HG02678 (cell line): ENCODE measurements around the gene CSTPP1.
"Not testable (repeated sequence)": the region's sequence is repeated elsewhere in the genome, so short reads cannot be mapped to it uniquely, and the experiment has no call there.

Experiments used
- ATAC-seq: cut with Tn5 transposase; IDR thresholded peaks from one replicate; pipeline ENCODE4 v1.9.1; 2021; ENCODE audit warnings: mild to moderate bottlenecking, moderate library complexity; ENCODE audit not compliant: unreplicated experiment

CSTPP1 gene

DNA sequence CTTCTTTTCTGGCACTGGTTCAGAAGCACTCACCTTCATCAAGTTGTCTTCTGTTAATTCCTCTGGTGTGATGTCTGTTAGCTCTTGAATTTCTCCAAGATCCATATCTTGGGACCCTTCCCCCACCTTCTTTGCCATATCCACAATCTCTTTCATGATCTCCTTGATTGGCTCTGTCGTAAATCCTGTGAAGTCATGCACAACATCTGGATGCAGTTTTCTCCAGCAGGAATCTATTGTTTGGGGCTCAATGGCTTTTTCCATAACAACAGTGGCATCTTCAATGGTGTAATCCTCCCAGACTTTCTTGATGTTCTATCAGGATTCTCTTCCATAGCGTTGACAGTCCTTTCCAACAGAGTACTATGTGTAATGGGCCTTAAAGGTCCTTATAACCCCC, 96.9 kb downstream of the CSTPP1 start:
- ATAC-seq, result no peak

DNA sequence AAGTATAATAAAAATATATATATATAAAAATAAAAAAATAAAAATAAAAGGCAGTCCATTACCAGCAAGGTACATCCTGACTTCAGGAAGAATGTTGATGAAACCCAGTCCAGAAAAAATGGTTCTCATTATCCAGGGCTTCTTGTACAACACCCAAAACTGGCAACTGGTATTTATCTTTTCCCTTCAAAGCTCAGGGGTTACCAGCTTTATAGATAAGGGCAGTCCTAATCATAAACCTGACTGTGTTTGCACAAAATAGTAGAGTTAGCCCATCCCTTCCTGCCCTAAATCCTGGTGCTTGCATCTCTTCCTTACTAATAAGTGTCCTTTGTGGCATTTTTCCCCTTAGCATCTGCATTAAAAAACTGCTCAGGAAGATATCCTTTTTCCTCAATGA, 97.5 kb downstream of the CSTPP1 start:
- no peak for ATAC-seq

DNA sequence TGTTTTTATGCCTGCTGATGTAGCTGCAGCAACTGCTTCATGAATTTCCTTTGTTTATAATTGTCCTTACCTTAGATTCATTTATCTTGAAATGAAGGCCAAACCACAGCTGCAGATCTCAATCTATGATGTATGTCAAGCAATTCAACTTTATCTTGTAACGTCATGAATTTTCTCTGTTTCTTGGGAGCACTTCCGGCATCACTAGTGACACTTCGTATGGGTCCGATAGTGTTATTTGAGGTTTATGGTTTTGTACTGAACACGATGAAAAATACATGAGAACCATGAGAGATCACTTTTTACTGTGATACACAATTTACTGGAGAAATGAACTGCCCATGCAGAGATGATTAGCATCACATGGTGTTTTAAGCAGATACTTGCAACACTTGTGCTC, 98.5 kb downstream of the CSTPP1 start:
- no peak for ATAC-seq

DNA sequence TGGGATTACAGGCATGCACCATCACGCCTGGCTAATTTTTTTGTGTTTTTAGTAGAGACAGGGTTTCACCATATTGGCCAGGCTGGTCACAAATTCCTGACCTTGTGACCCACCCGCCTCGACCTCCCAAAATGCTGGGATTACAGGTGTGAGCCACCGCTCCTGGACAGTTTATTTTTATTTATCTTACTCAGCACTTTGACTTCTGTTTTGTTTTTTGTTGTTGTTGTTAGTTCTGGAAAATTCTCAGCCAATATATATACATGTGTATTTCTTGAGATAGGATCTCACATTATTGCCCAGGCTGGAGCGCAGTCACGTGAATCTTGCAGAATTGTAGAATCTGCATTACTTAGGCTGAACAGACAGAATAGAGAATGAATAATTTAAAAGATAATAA, 107.6 kb downstream of the CSTPP1 start:
- no peak for ATAC-seq

DNA sequence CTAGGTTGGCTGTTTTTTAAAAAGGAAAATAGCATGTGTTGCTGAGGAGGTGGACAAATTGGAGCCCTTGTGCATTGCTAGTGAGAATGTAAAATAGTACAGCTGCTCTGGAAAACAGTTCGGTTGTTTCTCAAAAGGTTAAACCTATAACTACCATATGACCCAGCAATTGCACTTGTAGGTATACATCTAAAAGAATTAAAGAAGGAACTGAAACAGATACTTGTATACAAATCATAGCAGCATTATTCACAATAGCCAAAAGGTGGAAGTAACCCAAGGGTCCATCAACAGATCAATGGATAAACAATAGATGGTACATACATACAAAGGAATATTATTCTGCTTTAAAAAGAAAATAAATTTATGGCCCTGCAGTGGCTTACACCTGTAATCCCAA, 111.4 kb downstream of the CSTPP1 start:
- no peak for ATAC-seq

DNA sequence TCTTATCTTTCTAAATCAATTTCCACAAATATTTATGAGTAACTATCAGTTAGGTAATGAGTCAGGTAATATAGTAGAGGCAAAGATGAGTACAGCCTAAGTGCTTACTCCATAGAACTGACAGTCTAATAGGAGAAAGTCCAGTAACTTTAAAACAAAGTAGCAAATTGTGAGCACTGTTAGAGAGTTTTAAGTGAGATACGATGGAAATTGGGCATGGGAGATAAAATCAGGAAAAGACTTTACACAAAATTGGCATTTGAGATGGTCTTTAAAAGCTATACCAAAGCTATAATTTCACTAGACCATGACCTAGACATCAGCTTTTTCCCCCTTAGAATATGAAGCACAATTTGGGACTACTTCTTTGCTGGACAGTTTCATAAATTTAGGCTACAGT, 113.7 kb downstream of the CSTPP1 start:
- ATAC-seq, result no peak

DNA sequence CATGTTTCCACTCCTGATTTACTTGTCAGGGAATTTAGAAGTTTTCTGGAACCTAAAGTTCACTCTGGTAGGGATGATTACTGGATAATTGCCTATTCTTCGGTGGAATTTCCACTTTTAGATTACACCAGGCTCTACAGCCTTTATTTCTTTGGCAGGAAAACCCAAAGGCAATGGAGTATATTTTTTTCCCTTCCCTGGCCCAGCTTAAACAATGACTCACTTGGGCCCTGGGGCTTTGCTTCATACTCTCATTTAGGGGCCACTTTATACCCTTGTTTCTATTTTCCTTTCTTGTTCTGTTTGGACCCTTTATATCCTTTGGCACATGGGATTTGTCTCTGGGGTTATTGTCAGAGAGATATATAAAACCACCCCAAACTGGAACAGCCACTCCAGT, 114.7 kb downstream of the CSTPP1 start:
- no peak for ATAC-seq

DNA sequence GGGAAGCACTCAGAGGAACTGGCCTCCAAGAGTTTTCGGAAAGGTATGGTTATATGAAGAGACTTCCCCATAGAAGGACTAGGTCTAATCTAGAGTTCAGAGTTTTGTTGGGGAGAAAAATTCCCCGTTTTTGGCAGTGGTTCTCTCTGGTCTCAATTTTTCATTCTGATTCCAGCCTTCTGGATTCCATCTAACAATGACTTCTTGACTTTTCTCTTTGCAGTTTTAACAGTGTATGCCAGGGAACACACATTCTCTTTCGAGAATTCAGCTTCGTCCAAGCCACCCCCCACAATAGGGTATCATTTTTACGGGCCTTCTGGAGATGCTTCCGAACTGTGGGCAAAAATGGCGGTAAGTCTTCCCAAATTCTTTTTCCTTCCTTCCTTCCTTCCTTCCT, 115.6 kb downstream of the CSTPP1 start:
- no peak for ATAC-seq

DNA sequence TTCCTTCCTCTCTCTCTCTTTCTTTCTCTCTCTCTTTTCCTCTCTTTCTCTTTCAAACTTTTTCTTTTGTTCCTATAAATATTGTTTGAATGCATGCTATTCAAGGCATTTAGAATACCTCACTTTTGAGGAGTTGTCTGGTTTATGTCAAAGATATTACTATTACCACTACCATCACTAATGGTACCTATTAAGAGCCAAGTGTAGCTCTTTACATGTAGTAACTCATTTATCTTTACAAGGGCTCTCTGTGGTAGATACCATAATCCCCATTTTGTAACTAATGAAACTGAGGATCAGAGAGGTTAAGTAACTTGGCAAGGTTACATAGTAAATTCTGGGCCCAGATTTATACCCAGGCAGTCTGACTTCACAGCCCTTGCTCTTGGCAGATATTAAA, 116.0 kb downstream of the CSTPP1 start:
- ATAC-seq, result no peak

DNA sequence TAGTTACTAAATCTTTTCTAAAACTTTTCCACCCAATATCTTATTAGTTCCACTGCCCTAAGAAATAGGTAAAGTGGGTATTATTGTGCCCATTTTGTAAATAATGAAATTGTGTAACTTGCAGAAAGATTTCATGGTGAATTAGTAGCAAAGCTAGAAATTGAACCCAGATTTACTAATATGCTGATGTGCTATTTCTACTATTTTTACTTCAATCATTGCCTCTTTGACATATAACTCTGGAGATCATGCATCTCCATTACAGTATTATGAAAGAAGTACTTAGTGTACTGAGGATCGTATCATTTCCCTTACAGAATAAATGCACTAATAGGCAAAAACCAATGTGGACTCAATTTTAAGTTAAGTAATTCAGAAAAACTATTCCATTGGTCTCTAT, 119.0 kb downstream of the CSTPP1 start:
- ATAC-seq, result no peak

DNA sequence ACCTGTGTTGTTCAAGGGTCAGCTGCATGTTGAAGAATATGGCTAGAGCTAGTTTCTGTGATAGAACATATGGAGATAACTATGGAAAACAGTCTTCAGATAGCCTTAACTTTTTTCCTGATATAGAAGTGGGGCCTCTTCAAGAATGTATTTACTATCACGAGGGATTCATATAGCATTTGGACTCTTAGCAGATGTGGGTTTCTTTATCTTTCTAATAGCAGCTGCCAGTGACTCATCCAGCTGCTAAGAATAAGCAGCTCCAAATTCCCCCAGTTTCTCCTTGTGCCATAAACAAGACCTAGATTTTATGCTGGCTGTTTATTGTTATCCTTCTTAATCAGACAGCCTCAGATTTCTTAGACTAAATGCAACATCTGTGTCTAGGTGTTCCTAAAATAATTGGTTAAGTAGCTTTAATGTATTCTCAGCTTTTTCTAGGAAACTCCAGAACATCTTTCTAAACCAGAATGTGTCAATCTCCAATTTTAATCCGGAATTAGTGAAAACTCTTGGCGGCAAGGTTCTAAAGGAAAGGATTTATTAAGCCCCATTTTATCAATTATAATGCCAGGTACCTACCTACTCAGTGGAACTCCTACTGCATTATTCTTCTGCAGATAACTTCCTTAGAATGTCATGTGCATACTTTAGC, 119.8 kb downstream of the CSTPP1 start:
- ATAC-seq, result no peak

DNA sequence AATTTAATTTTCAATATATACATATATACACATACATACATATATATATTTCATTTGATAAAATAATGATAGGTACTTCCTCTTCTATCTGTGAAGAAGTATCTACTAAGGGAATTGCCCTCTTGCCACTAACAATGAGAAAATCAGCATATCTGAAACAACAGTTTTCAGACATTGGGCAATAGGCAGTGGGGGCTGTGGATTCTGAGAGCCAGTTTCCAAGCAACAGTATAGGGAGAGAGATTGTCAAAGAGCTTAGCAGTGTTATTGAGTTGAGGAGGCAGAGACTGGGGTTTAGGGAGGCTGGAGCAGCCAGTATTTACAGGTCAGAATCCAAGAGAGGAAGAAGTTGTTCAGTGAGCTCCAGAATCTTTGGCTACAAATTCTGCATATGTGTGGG, 120.8 kb downstream of the CSTPP1 start:
- no peak for ATAC-seq

DNA sequence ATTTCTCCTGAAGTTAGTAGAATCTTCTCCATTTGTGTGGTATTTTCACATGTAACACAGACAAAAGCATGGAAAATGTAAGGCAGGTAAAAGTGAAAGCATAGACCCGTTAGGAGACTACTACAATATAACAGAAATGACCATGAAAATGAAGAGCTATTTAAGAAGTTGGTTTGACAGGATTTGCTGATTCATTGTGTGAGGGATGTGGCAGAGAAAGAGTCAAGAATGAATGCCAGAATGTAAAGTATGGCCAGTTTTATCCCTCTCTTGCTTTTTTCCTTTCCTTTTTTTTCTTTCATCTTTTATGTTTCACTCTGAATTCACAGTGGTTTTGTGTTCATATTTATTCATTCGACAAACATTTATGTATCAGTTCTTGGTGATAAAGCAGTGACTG, 124.2 kb downstream of the CSTPP1 start:
- no peak for ATAC-seq

DNA sequence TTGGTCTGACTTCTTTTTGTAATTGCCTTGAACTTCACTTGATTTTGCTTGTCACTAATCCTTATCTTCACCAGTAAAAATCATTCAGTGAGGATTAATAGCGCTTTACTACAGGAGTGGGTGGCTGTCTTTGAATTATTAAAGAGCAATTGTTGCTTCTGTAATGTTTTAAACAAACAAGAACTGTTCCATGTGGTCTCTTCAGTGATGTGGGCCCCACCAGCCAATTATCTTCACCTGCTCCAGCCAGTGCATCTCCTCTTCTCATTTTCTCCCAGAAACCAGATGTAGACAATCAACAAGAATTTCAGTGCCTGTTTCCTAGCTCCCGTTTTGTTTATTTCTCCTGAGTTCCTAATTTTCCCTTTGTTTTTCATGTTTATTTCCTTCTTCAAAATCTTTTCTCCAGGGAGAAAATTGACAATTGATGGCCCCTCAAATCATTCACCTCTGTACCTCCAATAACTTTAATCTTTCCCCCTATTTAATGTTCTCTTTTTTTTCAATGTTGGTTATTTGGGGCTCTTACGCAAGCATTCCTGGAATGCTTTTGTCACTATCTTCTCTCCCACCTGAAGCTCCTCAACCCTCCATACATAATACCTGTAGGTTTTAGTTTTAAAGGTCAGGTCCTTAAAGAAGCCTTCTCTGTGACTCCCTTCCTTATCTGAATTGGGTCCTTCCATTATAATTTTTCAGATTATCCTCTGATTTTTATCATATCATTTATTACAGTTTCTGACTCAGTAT, 125.0 kb downstream of the CSTPP1 start:
- ATAC-seq, result no peak

DNA sequence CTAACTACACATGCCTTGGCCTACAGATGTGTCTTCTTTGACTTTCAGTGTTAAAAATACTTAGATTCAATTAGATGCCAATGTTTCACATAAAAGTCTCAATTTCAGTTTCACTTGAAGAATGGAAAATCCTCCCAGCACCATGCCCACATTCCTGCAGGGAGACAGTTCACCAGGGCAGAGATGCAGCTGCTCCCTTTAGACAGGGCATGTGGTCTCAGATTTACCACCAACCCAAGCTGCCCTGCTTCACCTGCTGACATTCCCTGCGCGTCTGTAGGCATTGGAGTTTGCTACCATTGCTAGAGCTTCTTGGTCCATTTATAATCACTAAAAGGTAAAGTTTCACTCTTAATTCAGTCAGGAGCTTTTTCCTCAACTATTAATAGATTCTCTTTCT, 126.2 kb downstream of the CSTPP1 start:
- no peak for ATAC-seq

DNA sequence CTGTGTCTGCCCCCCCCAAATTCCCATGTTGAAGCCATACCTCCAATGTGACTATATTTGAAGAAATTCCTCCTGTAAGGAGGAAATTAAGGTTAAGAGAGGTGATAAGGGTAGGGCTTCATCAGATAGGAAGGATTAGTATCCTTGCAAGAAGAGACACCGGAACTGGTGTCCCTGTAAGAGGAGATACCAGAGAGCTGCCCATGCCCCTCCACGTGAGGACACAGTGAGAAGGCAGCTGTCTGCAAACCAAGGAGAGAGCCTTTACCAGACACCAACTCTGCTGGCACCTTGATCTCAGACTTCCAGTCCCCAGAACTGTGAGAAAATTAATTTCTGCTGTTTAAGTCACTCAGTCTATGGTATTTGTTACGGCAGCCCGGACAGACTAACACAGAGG, 130.8 kb downstream of the CSTPP1 start:
- no peak for ATAC-seq

DNA sequence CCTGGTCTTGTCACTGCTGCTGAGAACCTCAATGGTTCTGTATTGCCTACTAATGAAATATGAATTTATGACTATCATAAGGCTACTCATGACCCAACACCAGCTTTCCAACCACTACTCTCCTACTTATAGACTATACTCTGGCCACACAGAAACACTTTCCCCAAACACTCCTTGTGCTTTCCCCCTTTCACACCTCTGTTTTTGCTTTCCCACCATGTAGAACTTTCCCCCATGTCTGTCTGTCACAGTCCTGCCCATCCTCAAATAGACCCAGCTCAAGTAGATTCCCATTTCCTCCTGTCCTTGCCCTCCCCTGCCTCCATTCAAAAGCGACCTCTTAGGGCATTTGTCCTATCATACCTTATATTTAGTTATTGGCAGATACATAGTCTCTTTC, 134.2 kb downstream of the CSTPP1 start:
- ATAC-seq, result no peak

DNA sequence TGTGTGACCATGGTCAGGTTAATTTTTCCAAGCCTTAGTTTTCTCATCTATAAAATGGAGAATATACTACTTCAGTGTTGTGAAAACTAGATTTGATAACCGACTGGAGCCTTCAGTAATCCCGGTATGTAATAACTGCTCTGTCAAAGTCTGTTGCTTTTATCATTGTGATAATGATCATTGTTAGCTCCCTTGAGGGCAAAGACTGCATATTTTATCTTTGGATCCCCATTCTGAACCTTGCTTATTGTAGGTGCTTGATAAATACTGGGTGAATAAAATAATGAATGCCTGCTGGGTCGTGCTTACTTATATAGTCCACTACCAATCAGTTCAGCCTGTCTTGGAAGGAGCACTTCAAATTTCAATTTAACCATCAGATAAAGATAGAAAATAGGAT, 134.8 kb downstream of the CSTPP1 start:
- ATAC-seq, result no peak

DNA sequence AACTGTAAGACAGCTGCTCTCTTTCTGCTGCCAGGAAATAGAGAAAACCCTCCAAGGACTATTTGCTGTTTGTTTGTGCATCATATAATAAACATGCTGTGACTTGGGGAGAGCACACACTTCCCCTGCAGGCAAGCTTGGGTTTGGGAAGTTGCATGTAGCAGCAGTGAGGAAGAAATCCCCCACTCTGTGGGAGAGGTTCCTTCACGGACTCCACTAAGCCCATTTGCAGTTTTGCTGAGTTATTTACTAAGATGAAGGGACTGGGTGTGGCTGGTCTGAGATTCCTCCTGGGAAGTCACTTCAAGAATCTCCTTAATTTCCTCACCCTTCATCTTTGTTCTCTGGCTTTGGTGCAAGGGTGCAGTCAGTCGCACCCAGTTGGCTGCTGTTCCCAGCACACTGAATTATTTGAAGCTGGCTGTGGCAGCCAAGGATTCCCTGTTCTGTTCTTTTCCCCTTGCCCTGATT, 135.3 kb downstream of the CSTPP1 start:
- ATAC-seq, result no peak

DNA sequence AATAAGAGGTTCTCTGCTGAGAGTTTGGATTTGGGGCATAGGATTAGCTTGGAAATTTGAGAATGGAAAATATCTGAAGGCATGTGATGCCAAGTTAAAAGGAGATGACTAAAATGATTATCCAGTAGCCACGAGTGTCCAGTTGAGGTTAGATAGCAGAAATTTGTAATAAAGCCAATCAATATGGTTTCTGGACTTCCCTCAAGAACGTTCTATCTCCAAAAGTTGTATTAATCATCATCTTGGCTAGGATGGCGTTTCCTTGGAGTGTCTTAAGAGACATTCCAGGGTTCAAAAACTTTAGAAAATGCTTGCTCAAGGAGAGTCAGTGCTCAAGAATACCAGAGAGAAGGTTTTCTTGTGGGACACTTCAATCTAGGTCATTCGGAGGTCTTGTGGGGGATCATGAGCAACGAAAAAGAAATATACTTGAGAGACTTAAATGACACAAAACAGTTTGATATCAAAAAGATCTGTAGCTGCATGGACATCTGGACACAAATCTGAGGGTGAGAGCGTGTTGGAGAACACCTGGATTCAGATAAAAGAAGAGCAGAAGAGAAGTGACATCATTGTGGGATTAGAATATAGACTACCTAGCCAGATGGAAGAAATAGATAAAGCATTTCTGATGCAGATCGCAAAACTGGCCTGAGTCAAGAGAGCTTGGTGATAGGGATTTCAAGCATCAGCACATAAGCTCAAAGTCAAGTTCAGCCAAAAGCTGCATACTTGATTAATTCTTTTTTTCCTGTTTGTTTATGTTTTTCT, 142.4 kb downstream of the CSTPP1 start:
- ATAC-seq, result no peak

DNA sequence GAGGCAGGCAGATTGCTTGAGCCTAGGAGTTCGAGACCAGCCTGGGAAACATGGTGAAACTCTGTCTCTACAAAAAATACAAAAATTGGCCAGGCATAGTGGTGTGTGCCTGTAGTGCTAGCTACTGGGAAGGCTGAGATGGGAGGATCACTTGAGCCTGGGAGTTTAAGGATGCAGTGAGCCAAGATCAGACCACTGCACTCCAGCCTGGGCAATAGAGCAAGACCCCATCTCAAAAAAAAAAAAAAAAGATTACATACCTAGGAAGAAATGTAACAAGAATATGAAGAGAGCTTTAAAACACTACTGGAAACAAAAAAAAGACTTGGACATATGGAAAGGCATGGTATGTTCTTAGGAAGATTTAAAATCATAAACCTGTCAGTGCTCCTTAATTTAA, 144.2 kb downstream of the CSTPP1 start:
- ATAC-seq, result not testable (repeated sequence)

DNA sequence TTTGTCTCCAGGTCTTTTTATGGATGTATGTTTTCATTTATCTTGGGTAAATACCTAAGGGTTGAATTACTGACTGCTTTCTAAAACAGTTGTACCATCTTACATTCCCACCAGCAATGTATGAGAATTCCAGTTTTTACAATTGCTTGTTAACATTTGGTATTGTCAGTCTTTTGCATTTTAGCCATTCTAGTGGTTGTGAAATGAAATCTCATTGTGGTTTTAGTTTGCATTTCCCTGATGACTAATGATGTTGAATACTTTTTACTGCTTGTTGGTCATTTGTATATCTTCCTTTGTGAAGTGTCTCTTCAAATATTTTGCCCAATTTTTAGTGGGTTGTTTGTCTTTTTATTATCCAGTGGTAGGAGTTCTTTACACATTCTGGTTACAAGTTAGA, 147.4 kb downstream of the CSTPP1 start:
- ATAC-seq, result no peak
